NOMO-1 (cell line): ENCODE measurements around the gene GRIN2C.

Experiments used
- DNase-seq, 2 experiments: peaks; one replicate each; lab custom pipeline; 2025; ENCODE audit not compliant: unreplicated experiment in 2 of 2; lab: John Stamatoyannopoulos, UW

The GRIN2C gene

GRCh38 chr17:74864866-74865395, 5.2 kb upstream of the GRIN2C start:
- peak; percentile 40 to 56 for DNase-seq

GRCh38 chr17:74864297-74864865, 4.7 kb upstream of the GRIN2C start:
- no peak for DNase-seq

GRCh38 chr17:74863420-74864296, 4.0 kb upstream of the GRIN2C start:
- DNase-seq, result no peak

GRCh38 chr17:74862919-74863318, 3.2 kb upstream of the GRIN2C start:
- no peak for DNase-seq

DNA sequence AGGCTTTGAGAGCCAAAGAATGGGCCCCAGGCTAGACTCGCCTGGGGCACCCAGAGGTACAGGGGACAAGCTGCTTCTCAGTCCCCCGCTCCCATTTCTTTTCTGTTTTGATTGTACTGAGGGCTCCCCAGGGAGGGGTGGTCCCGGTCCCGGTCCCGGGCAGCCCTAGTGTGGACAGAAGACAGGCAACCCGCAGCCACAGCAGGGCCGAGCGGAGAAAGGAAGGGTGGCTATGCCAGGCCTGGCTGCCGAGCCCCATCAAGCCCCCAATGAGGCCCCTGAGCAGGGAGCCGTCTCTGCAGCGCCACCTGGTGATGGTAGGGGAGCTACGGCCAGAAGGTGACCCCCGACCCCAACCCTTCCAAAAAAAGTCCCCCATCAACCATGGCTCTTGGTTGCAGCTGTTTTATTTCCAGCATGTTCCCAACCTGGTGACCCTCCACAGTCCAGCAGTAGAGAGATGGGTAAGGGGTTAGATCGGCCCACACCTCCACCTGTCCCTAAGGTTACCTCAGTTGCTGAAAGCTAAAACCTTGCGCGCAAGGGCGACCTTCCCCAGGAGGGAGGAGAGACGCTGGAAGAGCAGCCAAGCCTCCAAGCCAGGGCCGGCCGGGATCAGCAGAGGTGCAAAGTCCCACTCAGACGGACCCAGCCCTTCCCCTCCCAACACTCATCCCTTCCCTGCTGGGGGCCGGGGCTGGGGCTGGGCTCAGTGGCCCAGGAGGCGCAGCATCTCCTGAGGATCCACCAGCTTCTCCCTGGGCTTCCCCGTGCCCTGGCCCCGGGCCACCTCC, 2.6 kb upstream of the GRIN2C start:
- DNase-seq, result peak; percentile 22 to 33

DNA sequence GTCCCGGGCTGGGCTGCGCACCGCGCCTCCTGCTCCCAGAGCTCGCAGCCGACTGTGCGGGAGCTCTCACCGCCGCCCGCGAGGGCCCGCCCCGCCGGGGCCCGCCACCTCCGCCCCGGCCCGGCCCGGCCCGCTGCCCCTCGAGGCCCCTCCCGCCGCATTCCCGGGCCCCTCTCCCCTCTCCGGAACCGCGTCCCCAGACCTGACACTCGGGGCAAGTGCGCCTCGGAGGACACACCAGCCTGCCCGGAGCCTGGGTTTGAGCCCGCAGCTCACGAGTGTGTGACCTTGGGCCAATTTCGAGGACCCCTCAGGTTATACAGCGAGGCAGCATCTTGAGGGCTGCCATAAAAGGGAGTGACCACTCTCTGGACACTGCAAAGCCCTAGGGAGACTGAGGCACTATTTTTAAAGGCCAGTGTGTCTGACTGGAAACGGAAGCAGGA, 2.0 kb upstream of the GRIN2C start:
- DNase-seq, result no peak

- no peak for DNase-seq
Observed at GRCh38 chr17:74860872-74861661, 1.4 kb upstream of the GRIN2C start.

GRCh38 chr17:74860229-74860871, 665 bp upstream of the GRIN2C start:
- DNase-seq, result no peak

GRCh38 chr17:74858672-74859458, 820 bp downstream of the GRIN2C start:
- DNase-seq, result no peak

GRCh38 chr17:74857191-74857590, 2.5 kb downstream of the GRIN2C start:
- DNase-seq, result no peak

DNA sequence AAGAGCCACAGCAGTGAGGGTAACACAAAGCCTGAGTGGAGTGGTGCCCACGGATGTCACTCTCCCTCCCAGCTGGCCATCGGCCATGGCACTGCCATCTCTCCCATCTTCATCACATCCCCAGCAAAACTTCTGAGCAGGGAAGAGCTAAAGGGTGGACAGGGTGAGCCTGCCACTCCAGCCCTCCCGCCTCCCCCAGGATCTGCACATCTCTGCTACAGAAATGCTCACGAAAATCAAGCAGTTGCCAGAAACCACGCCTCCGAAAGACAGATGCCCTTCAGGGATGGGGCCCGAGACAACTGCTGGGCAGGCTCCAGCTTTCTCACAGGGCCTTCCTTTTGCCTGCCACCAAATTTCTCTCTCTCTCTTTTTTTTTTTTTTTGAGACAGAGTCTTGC, 3.6 kb downstream of the GRIN2C start:
- DNase-seq, result no peak

- no peak for DNase-seq
Observed at GRCh38 chr17:74855323-74855722, 4.4 kb downstream of the GRIN2C start.

- DNase-seq, result no peak
Observed at GRCh38 chr17:74854792-74855191, 4.9 kb downstream of the GRIN2C start.

DNA sequence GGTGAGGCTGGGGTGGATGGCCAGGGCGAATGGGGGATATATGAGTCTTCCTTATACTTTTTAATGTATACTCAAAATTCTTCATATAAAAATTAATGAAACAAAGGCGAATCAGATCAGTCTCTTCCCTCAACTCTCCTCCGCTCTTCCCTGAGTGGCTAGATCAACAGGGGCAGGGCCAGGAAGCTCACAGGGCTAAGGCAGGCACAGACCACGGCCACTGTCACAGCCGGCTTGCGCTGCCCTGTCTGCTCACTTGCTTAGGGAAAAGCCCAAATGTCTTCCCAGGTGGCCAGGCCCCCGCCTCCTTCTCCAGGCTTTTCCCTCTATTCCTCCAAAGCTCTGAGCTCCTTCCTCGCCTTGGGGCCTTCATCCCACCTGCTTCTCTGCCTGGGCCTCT, 6.0 kb downstream of the GRIN2C start:
- DNase-seq, result no peak

GRCh38 chr17:74853048-74853397, 6.7 kb downstream of the GRIN2C start:
- DNase-seq, result no peak

DNA sequence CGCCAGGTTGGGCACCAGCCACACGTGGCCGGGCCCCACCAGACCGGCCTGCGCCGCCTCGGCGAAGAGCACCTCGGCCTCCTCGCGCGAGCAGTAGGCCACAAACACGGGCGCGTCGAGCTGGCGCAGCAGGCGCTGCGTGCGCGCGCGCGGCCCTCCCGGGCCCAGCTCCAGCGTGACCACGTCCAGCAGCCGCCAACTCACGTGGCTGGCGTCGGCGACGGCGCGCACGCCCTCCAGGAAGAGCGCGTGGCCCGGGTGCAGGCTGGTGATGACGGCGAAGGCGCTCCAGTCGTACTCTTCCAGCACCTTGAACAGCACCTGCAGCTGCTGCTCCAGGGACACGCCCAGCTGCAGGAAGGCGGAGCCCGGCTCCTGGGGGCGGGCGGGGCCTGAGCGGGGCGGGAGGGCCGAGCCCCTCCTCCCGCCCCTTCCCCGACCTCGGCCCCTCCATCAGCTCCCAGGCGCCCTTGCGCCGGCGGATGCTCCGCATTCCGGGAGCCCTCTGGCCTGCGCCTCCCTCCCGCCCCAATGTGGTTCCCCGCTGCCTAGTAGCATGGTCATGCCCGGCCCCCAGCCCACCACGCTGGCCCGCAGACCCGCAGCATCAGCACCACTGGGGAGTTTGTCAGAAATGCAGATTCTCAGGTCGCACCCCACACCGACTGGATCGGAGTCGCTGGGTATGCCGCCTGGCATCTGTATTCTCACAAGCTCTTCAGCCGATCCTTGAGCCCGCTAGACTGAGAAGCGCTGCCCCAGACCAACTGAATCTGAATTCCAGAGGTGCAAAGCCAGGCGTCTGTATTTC, 7.2 kb downstream of the GRIN2C start:
- no peak for DNase-seq

GRCh38 chr17:74851612-74852236, 8.0 kb downstream of the GRIN2C start:
- DNase-seq, result no peak

DNA sequence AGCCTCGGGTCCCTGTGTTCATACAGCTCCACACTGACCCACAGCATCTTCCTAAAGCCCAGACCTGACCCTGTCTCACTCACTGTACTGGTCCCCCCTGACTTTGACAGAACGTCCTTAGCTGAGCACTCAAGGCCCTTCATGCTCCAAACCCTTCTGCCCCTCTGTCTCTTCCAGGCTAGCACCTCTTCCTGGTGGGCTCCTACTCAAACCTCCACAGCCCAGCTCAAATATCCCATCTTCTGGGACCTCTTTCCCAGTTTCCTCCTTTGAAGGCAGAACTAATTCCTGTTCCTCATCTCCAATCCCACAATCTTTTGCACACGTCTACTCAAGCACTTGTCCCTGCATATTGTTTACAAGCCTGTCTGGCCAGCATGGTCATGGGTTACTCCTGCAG, 8.8 kb downstream of the GRIN2C start:
- no peak for DNase-seq
